Stimulated activated CD8-positive, alpha-beta memory T cell treated with anti-CD3 and anti-CD28 coated beads, Interleukin-12 subunit alpha, Interleukin-12 subunit beta, amount 100 ng/mL, for 24 hours (primary cell): ENCODE results near the gene NRXN3.

ENCODE experiments used
- DNase-seq: peaks from one replicate; pipeline ENCODE4 v3.0.0-alpha.2; 2020; ENCODE audit errors: extremely low read depth

NRXN3 gene

DNA sequence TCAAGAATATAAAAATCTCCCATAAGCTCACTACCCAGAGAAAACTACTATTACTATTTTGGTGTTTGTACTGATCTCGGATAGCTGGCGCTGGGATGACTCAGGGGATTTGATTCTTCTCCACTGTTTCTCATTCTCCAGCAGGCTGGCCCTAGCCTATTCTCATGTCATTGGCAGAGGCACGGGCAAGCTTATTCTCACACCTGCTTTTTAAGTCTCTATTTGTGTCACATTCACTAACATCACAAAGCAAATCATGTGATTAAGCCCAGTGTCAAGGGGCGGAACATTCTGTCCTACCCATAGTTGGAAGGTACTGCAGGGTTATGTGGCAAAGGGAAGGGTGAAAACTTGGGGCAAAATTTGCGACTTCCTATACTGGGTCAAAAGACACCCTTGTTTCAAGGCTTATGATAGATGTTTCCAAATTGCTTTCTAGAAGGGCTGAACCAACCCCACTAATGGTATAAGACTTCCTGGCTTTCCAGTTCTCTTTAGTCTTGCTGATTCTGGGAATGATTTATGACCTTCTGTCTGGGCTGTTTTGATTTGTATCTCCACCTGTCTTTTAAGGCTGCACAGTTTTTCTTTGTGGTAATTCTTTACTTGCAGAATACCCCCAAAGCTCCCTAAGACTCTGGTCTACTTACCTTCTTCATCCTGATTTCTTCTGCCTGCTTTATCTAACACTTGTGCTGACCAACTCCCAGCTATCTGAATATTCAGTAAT, 406.4 kb downstream of the NRXN3 start:
- DNase-seq: no peak

DNA sequence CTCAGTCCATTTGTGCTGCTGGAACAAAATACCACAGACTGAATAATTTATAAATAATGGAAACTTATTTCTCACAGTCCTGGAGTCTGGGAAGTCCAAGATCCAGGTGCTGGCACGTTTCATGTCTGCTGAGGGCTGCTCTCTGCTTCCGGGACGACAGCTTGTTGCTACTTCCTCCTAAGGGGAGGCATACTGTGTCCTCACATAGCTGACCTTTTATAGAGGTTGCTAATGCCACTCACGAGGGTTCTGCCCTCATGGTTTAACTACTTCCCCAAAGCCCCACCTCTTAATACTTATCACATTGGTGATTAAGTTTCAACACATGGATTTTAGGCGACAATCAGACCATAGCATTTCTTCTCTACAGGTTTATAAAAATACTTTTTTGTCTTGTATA, 411.1 kb downstream of the NRXN3 start:
- DNase-seq: no peak

DNA sequence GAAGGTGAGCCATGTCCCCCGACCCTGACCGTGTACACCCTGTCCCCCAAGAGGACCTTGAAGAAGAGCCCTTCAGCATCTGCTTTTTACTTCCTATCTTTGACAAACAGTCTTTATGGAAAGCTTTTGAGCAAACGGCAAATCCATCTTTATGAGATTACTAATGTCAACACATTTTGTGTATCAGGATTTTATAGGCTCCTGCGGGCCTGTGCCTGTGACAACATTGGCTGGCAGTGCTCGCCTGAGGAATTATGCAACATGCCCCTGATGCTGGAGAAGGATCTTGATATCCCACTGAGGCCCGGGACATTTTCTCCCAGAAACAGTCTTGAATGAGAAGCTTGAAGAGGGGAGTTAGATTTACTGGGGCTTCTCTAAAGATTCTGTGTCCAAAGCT, 416.5 kb downstream of the NRXN3 start:
- no peak for DNase-seq

GRCh38 chr14:78588906-78589305, 418.7 kb downstream of the NRXN3 start:
- no peak for DNase-seq

GRCh38 chr14:78592616-78593219, 422.5 kb downstream of the NRXN3 start:
- DNase-seq: no peak

GRCh38 chr14:78593949-78594348, 423.8 kb downstream of the NRXN3 start:
- no peak for DNase-seq

- DNase-seq: no peak
Measured at GRCh38 chr14:78595797-78596196, 425.6 kb downstream of the NRXN3 start.

GRCh38 chr14:78598046-78598920, 428.1 kb downstream of the NRXN3 start:
- no peak for DNase-seq

DNA sequence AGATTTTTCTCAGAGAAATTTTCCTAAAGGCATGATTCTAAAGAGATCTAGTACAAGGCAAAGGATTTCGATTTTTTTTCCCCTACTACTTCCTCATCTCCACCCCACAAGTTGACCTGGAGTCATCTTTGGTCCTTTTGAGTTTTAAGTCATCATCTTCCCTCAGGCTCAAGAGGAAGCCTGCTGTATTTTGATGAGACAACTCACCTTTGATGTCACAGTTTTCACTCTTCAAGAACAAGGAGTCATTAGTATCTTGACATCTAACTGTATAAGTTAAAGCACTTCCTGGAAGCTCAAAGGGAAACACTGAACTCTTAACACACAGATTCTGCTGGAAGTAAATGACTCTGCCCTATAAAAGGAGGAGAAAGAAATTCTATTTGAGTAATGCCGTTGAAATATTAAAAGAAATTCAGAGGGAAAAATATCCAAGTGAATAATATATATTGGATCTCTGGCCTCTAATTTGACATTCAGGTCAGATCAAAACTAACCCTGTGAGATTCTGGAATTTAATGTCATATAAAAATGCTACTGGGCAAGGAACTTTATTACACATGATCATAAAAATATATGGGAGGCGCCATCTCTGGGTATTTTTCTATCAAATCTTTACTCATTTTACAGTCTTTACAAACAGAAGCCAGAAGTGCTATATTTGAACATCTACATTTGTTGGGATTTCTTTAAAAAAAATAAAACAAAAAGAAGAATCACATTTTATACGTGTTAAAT, 435.0 kb downstream of the NRXN3 start:
- no peak for DNase-seq

DNA sequence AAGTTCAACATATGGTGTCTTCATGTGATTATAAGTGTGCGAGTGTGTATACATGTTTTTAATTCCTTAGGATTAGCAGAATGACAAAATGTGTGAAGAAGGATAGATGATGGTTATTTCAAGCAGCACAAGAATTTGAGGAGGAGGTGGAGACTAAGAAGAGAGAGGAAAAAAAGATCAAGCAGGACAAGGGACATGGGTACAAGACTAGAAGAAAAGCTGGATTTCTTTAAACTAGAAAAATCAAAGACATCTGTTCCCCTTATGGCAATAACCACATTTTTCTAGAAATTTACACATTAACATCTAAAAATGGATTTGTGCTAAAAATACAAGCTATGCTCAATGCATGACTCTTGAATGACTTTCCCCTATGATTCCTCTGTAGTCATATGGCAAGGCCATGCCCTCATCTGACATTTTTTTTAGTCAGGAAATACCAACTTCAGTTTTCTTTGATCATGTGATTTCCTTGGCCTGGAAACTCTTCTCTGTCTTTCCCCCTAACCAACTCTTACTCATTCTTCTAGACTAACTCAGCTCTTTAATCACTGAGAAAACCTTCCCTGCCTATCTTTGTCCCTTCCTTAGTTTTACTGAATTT, 435.8 kb downstream of the NRXN3 start:
- no peak for DNase-seq

DNA sequence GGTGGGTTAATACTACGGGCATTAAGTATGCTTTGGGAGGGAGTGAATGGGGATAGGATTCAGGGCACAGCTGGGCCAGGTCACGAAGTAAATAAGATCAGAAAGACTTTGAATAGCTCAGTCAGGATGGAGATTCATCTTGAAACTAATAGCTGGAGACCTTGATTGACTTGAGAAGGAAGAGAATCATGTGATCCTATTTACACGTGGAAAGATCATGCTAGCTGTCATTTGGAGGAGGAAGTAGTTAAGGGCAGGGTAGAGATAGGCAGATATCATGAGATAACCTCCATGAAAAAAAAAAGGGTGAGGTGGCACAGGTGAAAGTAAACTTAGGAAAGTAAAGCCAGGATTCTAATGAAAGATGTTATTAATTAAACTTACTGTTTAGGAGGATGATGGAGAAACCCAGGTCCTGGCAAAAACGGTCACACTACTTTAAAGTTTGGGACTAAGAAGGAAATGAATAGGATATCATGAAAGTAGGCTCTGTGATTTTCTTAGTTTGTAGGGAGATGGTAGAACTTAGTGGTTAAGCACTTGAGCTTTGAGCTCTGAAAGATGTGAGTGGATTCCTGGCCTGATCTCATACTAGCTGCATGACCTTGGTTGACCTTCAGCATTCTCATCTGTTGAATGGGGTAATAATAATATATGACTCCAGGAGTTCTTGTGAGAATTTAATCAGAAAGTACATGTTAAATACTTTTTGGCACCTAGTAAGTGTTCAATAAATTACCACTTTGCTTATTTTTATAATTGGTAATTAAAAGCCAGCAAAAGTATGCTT, 439.0 kb downstream of the NRXN3 start:
- no peak for DNase-seq

DNA sequence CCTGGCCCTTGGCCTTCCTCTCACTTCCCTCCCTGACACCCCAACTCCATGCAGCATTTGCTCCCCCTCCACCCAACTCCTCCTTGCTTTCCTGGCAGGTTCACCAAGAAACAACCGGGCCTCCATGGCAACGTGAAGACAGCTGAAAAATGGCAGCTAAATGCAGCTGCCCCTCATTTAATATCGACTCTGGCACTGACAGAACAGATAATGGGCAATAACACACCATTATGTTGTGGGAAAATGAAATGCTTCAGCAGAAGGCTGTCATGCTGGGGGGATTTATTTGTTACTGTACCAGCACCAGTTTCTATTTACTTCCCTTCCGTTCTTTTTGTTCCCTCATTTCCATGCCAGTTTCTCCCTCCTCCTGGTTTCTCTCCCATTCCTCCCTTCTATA, 440.8 kb downstream of the NRXN3 start:
- no peak for DNase-seq

GRCh38 chr14:78611796-78612571, 441.8 kb downstream of the NRXN3 start:
- no peak for DNase-seq

DNA sequence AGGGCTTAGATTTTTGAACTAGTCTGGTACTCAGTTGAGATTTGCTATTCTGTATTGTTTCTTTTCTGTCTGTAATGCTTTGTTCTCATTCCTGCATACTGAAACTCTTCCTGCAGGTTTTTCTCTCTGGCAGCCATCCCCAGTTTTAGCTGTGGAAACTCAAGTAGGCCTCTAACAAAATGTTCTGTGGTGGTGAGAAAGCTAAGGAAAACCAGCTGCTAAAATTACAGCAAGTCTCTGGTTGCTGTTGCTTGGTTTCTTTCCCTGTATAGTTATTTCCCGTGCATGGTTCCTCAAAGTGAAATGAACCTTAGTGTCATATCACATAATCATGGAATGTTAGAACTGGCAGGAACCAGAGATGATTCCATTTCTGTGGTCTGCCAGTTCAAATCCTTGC, 442.5 kb downstream of the NRXN3 start:
- DNase-seq: no peak

- DNase-seq: no peak
Measured at GRCh38 chr14:78614593-78614992, 444.4 kb downstream of the NRXN3 start.

DNA sequence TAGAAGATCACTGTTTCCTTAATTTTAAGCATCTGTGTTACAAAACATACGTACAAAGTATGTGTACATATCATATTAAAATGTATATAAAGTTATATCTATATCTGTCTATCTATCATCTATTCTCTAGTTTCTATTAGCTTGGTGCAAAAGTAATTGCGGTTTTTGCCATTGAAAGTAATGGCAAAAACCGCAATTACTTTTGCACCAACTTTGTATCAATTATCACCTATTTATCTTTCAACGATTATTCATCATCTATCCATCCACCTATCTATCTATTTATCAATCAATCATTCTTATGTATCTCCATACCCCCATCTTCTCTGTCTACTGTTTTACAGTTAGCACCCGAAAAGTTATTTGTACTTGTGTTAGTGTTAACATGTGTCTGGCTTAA, 447.6 kb downstream of the NRXN3 start:
- no peak for DNase-seq

GRCh38 chr14:78618368-78618767, 448.2 kb downstream of the NRXN3 start:
- DNase-seq: no peak

- no peak for DNase-seq
Measured at GRCh38 chr14:78627114-78627513, 456.9 kb downstream of the NRXN3 start.

- no peak for DNase-seq
Measured at GRCh38 chr14:78631551-78631950, 461.4 kb downstream of the NRXN3 start.

GRCh38 chr14:78633752-78634151, 463.6 kb downstream of the NRXN3 start:
- no peak for DNase-seq
